NB4 (cell line): Measurements from ENCODE around the gene SLC16A1.

Experiments used
- DNase-seq: peaks from one replicate; pipeline ENCODE4 v3.0.0; 2010; ENCODE audit warnings: low read depth
- H3K4me3 ChIP-seq: one replicate; pipeline ENCODE4 v1.5.1; 2011; ENCODE audit warnings: mild to moderate bottlenecking, low read depth, low read length, moderate library complexity
- CTCF ChIP-seq: IDR thresholded peaks from one replicate; pipeline ENCODE4 v1.5.1; 2012; ENCODE audit warnings: low read depth, low read length
- MAX ChIP-seq: IDR thresholded peaks from 2 replicates; pipeline ENCODE4 v1.6.1; 2011; ENCODE audit warnings: low read depth, low read length
- MYC ChIP-seq: IDR thresholded peaks from 2 replicates; pipeline ENCODE4 v1.6.1; 2011; ENCODE audit warnings: low read depth, low read length
- POLR2A ChIP-seq: IDR thresholded peaks from 2 replicates; pipeline ENCODE4 v1.6.1; 2011; ENCODE audit warnings: mild to moderate bottlenecking; ENCODE audit not compliant: insufficient read length; ENCODE audit errors: extremely low read depth

SLC16A1 gene

GRCh38 chr1:112975336-112975735, 19.3 kb upstream of the SLC16A1 start:
- no peak for TF ChIP-seq CTCF
- TF ChIP-seq MAX, result no peak
- no peak for TF ChIP-seq MYC
- no peak for TF ChIP-seq POLR2A
- no peak overlapping the region for H3K4me3 ChIP-seq
- DNase-seq, result no peak

GRCh38 chr1:112974646-112975045, 18.6 kb upstream of the SLC16A1 start:
- TF ChIP-seq MYC (no peak), POLR2A (no peak), CTCF (no peak), MAX (no peak)
- no peak for DNase-seq
- H3K4me3 ChIP-seq, result no peak overlapping the region

GRCh38 chr1:112973788-112974187, 17.8 kb upstream of the SLC16A1 start:
- H3K4me3 ChIP-seq, result no peak overlapping the region
- DNase-seq, result no peak
- no peak for TF ChIP-seq POLR2A
- no peak for TF ChIP-seq MYC
- TF ChIP-seq CTCF, result no peak
- TF ChIP-seq MAX, result no peak

- no peak for DNase-seq
- TF ChIP-seq CTCF, result no peak
- TF ChIP-seq MYC, result no peak
Observed at GRCh38 chr1:112971006-112971405, 15.0 kb upstream of the SLC16A1 start.

GRCh38 chr1:112964347-112964746, 8.4 kb upstream of the SLC16A1 start:
- no peak overlapping the region for H3K4me3 ChIP-seq
- DNase-seq, result no peak
- TF ChIP-seq MAX (no peak), POLR2A (no peak)

More at GRCh38 chr1:112971006-112971405, 15.0 kb upstream of the SLC16A1 start:
- no peak overlapping the region for H3K4me3 ChIP-seq

- H3K4me3 ChIP-seq, result no peak overlapping the region
- TF ChIP-seq POLR2A (no peak), MAX (no peak), MYC (no peak), CTCF (no peak)
- no peak for DNase-seq
Observed at GRCh38 chr1:112961072-112961471, 5.1 kb upstream of the SLC16A1 start.
